CD4-positive, alpha-beta T cell treated with Interleukin-15 for 1 hour (primary cell): ENCODE data around the gene EPHA8.

Experiments
- DNase-seq: peaks from one replicate; pipeline ENCODE4 v3.0.0-alpha.2; 2020

The EPHA8 gene

DNA sequence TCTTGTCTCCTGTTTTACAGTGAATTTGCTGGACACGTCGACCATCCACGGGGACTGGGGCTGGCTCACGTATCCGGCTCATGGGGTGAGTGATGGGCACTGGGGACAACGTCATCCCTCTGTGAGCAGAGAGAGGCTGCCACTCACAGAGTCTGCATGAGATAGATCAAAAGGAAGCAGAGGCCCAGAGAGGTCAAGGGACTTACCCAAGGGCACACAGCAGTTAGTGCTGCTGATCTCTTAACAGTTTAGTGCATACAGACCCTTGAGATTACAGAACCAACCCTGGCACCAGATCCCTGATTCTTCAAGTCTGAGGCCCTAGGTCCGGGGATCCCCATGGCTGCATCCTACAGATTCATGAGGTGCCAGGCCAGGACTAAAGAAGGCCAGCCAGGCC, 6.0 kb downstream of the EPHA8 start:
- DNase-seq: no peak

DNA sequence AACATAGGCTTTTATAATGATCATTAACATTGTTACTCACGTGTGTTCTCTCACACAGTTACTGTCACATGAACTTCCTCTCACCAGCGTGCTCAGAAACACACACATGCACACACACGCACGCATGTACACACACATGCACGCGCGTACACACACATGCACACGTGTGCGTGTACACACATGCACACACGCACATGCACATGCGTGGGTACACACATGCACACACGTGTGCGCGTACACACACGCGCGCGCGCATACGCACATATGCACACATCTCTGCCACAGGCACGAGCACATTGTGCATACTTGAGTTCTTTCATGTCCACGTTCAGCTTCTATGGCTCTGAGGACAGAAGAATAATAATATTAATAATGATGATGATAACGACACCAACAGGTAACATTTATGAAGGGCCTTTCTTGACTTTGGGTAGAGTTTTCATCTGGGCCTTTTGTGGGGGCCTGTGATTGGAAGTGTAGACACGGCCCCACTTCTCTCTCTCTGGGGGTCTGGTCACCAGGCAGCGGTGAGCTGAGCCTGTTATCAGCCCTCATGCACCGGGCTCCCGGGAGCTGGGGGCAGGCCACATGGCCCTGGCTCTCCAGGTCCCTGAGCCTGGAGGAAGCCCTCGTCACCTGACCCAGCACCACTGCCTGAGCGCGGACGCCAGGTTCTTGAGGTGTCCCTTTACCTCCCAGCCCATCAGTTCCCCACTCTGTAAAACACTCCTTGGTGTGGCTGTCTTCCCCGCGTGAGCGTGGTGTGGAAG, 7.0 kb downstream of the EPHA8 start:
- DNase-seq: no peak

DNA sequence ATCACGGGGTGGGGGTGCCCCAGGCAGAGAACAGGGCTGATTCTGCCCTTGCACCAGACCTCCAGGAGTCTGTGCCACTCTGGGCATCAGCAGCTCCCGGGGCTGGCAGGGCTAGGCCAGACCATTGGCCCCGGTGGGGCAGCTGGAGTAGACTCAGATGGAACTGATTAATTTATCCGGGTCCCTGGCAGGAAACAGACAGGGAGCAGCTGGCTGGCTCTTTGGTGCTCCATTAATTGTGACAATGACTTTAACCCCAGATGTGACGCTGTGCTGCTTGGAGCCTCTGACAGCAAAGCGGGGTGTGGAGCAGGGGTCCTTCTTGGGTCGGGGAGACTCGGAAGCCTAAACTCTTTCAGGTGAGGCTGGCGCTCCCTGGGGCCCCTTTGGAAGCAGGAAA, 9.5 kb downstream of the EPHA8 start:
- no peak for DNase-seq

DNA sequence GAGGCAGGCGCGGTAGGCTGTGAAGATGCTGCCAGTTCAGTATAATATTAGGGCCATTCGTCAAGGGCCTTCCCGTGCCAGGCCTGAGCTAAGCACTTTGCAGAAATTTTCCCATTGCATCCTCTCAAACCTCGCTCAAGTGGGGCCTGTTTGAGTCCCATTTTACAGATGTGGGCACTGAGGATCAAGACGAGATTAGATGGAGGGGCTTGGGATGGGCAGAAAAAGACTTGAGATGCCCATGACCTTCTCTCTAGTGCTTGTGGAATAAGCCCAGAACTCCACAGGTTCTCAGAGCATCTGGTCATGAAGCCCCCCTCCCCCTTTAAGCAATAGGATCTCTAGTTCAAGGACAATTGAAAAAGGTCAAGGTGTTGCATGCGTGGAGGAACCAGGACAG, 9.9 kb downstream of the EPHA8 start:
- DNase-seq: no peak

DNA sequence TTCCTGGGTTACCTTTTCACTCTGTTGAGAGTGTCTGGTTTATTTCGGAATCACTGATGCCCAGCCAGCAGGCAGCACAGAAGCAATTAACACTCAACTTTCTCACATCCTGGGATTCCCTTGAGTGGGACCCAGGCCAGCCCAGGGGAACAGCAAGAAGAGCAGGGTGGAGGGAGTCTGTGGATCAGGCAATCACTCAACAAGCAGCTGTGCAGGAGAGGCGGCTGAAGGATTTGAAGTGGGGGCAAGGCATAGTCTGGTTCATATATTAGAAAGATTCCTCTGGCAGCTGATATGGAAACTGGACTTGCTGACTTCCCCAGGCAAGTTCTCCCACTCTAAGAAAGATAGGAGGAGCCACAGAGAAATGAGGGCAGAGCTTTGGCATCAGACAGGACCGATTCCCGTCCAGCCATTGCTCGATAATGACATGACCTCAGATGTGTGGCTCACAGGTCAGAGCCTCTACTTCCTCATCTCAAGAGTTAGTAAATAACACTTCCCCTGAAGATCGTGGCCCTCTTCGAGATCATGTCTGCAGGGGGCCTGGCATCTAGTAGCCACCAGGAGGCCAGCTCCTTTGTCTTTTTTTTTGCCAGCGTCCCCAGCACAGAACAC, 12.4 kb downstream of the EPHA8 start:
- no peak for DNase-seq

DNA sequence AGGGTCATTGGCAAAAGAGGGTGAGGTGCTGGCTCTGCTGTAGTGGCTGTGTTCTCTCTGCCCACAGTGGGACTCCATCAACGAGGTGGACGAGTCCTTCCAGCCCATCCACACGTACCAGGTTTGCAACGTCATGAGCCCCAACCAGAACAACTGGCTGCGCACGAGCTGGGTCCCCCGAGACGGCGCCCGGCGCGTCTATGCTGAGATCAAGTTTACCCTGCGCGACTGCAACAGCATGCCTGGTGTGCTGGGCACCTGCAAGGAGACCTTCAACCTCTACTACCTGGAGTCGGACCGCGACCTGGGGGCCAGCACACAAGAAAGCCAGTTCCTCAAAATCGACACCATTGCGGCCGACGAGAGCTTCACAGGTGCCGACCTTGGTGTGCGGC, 12.9 kb downstream of the EPHA8 start:
- no peak for DNase-seq

DNA sequence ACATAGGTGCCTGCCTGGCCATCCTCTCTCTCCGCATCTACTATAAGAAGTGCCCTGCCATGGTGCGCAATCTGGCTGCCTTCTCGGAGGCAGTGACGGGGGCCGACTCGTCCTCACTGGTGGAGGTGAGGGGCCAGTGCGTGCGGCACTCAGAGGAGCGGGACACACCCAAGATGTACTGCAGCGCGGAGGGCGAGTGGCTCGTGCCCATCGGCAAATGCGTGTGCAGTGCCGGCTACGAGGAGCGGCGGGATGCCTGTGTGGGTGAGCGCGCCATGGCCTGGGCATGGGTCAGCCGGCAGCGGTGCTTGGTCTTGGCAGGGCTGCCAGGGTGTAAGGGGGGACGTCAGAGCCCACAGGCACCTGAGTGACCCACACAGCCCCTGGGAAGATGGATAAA, 13.3 kb downstream of the EPHA8 start:
- no peak for DNase-seq

DNA sequence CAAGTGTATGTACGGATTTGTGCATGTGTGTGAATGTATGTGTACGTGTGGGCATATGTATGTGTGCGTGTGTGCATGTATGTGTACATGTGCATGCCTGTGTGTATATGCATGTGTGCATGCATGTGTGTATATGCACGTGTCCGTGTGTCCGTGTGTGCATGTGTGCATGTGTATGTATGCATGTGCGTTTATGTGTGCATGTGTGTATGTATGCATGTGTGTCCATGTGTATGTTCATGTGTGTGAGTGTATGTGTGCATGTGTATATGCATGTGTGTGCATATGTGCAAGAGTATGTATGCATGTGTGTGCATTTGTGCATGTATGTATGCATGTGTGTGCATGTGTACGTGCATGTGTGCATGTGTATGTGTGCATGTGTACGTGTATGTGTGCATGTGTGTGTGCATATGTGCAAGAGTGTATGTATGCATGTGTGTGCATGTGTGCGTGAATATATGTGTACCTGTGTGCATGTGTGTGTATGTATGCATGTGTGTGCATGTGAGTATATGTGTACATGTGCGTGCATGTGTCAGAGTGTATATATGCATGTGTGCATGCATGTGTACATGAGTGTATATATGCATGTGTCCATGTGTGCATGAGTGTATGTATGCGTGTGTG, 15.6 kb downstream of the EPHA8 start:
- no peak for DNase-seq

DNA sequence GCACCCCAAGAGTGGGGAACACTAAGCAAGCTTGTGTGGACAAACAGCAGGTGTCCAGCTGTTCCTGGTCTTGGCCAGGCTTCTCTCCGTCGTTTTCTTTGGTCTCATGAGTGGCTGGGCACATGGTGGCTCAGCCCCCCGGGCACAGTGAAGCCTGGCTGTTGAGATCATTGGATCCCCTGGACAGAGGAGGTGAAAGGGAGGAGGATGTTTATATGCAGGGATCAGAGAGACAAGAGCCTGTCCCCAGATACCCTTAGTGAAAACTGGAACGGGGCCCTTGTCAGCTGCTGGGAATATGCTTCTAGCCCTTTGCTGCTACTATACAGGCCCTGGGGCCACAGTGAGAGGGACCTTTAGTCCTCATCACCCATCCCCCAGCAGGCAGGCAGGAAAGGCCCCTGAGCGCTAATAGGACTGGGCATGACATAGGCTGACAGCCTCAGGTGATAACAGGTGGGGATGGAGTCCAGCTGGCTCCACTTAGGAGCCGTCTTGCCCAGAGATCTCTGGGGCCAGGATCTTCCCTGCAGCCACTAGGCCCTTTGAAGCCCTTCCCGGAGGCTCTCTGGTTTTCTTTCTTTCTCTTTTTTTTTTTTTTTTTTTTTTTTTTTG, 16.4 kb downstream of the EPHA8 start:
- no peak for DNase-seq

DNA sequence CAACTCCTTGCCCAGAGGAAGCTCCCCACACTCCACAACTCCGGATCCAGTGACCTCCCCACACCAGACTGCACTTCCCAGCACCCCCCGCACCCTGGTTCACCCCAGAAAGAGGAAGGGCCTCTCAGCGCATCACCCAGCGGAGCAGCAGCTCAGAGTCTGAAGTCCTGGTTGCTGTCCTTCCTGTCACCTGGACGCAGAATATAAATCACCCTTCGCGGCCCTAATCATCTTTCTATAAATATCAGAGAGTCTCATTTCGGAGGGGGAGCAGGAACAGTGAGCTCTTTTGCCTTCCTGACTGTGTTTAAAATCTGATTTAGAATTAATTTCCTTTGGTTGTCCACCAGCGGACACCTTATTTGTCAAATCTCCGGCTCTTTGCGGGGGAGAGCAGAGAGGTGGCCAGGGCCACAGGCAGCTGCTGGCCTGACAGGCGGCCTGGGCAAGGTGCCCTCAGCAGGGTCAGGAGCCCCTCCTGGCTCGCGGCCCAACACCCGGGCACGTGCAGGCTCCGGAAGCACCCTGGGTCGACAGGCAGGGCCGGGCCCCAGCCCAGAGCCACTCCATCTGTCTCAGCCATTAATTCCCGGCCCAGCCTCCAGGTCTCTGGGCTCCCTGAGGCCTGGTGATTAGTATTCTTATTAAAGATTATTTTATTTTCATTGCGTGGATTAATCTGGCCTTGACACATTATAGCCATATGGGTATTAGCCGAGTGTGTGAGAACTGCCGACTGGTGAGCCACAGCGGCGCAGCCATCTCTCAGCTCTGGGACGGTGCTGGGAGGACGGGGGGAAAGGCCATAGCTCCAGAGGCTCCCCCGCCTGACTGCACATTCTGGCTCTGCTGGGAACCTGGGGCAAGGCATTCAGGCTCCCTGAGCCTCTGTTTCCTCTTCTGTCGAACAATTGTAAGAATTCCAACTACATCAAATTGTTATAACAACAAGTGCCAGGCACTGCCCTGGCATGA, 19.7 kb downstream of the EPHA8 start:
- no peak for DNase-seq

DNA sequence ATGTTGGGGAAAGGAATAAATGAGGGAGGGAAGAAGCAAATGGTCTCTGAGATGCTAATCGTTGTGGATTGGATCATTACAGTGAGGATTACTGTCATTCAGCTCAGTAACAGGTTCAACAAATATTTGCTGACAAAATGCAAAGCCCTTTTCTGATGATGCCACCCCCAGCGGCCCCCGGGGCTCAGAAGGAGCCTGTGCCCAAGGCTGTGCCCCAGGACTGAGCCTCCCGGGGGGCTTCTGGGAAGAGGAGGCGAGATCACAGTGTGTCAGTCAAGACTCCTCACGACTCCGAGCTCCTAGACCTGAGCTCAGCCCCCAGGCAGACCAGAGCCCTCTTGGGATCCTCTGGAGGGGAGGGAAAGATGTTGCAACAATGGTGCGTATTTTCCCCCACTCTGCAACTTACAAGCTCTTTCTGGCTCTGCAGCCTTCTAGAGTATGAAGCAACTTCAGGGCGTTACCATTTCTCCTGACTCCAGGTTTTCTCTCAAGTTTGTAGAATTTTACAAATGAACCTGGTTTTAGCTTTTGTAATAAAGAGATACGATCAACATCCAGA, 20.8 kb downstream of the EPHA8 start:
- no peak for DNase-seq

DNA sequence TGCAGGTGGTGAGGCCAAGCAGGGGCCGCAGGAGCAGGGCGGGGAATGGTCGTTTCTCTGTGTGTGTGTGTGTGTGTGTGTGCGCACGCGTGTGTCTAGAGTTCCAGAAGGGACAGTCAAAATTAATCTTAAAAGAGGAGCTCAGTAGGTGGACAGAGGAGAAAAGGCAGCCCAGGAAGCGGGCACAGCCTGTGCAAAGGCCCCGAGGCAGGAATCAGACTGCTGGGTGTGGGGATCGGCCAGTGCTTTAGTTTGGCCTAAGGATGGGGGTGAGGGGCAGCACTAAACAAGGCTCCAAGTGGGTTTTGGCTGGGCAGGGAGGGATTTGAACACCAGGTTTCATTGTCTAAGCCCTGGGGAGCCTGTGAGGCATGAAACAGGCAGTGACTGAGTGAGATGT, 21.7 kb downstream of the EPHA8 start:
- DNase-seq: no peak

DNA sequence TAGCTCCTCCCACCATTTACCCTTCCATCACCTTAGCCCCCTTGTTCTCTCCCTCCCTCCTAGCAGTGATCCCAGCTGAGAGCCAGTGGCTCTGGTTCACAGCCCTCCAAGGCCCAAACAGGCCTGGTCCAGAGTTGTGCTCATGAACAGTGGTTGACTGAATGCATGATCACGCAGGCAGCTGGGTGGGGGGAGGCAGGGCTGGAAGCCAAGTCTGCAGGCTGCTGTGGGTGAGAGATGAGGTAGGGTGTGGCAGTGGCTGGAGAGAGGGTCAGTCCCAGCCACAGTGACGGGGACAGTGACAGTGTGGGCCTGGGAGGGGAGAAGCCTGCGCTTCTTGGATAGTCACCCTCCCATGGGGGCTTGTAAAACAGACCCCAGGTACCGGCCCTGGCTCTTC, 22.2 kb downstream of the EPHA8 start:
- DNase-seq: no peak

DNA sequence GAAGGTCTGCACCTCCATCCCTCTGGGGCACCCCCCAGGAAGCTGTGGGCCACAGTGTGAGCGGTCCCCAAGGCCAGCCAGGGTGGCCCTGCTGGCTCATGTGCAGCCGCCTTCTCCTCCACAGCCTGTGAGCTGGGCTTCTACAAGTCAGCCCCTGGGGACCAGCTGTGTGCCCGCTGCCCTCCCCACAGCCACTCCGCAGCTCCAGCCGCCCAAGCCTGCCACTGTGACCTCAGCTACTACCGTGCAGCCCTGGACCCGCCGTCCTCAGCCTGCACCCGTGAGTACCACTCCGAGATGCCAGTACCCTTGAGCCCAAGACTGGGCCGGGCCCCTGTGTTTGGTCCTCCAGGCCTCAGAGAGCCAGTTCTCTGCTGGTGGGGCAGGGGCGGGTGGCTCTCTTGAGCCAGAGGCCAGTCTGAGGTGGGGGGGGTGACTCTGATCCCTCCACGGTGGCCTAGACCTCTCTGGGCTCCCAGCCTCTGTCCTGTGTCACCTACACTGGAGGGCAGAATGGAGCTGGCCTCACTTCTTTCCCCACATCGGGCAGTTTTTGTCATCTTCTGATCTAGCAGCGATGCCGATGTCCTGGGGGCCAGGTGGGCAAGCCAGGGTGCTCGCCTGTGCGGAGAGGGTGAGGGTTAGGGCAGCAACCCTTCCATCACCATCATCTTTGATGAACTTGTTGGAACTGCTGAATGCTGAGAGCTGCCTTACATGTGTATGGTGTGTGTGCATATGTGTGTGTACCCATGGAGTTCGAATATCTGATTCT, 23.3 kb downstream of the EPHA8 start:
- DNase-seq: no peak

DNA sequence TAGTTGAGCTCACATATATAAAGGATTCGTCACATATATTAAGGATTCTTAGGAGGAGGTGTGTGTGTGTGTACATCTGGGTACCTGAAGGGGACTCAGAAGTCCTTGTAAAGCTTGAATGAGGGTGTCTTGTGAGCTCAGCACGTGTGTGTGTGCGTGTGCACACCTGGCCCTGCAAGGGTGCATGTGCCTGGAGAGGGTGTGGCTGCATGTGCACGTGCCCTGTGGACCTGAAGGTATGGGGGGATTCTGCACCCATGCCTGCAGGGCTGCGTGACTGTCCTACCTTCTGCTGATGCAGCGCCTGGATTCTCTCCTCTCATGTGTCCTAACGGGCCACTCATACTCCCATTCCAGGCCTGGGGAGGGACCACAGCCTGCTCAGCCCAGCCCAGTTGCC, 24.0 kb downstream of the EPHA8 start:
- no peak for DNase-seq

DNA sequence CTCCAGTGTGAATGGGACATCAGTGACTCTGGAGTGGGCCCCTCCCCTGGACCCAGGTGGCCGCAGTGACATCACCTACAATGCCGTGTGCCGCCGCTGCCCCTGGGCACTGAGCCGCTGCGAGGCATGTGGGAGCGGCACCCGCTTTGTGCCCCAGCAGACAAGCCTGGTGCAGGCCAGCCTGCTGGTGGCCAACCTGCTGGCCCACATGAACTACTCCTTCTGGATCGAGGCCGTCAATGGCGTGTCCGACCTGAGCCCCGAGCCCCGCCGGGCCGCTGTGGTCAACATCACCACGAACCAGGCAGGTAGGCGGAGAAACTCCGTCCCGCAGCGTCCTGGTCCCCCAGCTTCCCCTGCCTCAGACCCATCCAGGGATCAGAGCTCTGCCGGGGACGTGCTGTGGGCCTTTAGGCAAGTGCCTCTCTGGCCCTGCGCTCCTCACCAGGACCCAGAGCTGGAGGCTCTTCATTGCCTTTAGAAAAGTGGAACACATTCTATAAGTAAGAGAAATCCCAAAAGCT, 25.7 kb downstream of the EPHA8 start:
- DNase-seq: no peak

DNA sequence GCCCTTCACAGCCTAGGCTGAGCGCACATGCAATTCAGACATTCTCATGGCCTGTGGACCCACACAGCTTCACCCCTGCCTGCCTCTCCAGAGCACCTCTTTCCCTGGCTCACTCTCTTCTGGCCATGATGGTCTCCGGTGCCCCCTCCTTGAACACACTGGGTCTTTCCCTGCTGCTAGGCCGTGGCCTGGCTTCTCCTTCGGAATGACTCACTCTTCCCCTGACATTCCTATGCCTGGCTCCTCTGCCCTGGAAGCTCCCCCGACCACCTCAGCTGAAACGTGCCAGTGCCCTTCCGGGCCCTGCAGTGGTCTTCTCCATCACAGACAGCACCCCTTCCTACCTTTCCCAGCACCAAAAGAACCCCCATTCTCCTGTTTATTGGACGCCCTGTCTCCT, 28.3 kb downstream of the EPHA8 start:
- no peak for DNase-seq

DNA sequence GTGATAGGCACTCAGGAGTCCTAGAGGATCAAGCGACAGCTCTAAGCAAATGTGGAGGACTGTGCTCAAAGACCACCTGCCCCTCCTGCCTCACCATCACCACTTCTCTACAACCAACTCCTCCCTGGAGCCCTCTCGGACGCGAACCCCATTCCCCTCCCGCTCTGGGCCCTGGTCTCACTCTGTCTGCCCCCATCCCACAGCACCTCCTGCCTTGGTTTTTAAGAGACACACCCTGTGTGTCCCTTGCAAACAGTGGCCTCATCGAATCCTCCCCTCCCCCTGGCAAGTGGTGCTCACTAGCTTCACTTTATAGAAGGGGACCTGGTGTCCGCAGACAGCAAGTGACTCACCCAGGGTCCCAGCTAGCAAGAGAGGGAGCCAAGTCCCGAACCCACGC, 28.8 kb downstream of the EPHA8 start:
- no peak for DNase-seq

DNA sequence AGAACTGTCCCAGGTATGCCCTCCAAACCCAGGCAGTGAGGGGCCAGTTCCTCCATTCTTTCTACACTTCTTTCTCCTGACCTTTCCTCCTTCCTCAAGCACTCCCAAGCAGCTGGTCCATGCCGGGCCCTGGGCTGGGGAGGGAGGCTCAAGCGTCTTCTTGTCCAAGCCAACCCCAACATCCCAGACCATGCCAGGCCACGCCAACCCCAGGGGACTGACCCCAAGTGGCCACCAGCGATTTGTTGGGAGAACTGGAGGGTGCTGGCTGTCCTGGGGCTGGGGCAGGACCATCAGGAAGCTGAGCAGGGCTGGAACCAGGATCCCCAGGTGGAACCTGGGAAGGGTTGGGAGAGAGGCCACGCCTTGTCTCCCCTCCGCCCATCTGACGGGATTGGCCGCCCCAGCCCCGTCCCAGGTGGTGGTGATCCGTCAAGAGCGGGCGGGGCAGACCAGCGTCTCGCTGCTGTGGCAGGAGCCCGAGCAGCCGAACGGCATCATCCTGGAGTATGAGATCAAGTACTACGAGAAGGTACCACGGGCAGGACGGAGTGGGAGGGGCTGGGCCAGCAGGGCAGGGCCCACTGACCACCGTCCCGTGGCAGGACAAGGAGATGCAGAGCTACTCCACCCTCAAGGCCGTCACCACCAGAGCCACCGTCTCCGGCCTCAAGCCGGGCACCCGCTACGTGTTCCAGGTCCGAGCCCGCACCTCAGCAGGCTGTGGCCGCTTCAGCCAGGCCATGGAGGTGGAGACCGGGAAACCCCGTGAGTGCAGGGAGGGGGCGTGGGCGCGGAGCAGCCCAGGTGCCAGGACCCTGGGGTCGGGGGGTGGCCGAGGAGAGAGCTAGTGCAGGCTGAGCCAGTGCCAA, 29.9 kb downstream of the EPHA8 start:
- no peak for DNase-seq

DNA sequence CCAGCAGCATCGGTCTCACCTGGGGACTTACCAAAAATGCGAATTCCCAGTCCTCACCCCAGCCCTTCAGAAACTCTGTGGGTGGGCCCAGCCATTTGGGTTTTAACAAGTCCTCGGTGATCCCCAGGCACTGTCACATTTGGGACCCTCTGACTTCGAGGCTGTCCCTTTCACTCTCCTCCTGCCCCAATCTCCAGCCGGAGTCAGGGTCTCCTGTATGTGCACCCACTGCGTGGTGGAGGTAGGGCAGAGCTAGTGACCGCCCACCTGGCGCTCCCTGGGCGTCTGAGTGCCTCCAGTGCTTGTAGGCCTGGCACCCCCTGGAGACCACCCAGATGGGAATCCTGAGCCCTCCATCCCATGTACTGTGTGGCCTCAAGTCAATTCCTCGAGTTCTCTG, 31.1 kb downstream of the EPHA8 start:
- DNase-seq: no peak
